ENCODE measurements around the gene PTK6. TPM values are rescaled to one million over a fixed set of nuclear protein-coding genes. Genes with fewer than 3 reads are reported as not detected.

PTK6 gene
- total RNA-seq, 1 donor from 2014 or later = 4.2 TPM

- intact Hi-C loops (cut with DNase I) = no loop called here
- no peaks in the 10 kb centered on the region for H3K9me3 ChIP-seq
- no peak overlapping the region for H3K4me3 ChIP-seq
- no peak for DNase-seq
- no peak for ATAC-seq
- peaks cover 26% of the 10 kb centered on the region for H3K36me3 ChIP-seq
- no peak overlapping the region for H3K27ac ChIP-seq
- no peaks in the 10 kb centered on the region for H3K27me3 ChIP-seq (ENCODE audit: low read depth)
- no peak for TF ChIP-seq CTCF (IDR thresholded peaks at IDR 0.05)
- H3K4me1 ChIP-seq = peaks cover 30% of the 10 kb centered on the region
Measured at GRCh38 chr20:63570281-63571086, 33.3 kb upstream of the PTK6 start.

GRCh38 chr20:63568986-63569949, 32.1 kb upstream of the PTK6 start:
- TF ChIP-seq CTCF (IDR thresholded peaks at IDR 0.05) = no peak
- intact Hi-C loops (cut with DNase I) = no loop called here
- H3K36me3 ChIP-seq = peaks cover 39% of the 10 kb centered on the region
- H3K9me3 ChIP-seq = no peaks in the 10 kb centered on the region
- H3K4me3 ChIP-seq = no peak overlapping the region
- DNase-seq (no peak), ATAC-seq (no peak)
- H3K27ac ChIP-seq = no peak overlapping the region
- H3K4me1 ChIP-seq = peaks cover 25% of the 10 kb centered on the region
- H3K27me3 ChIP-seq (ENCODE audit: low read depth) = no peaks in the 10 kb centered on the region

DNA sequence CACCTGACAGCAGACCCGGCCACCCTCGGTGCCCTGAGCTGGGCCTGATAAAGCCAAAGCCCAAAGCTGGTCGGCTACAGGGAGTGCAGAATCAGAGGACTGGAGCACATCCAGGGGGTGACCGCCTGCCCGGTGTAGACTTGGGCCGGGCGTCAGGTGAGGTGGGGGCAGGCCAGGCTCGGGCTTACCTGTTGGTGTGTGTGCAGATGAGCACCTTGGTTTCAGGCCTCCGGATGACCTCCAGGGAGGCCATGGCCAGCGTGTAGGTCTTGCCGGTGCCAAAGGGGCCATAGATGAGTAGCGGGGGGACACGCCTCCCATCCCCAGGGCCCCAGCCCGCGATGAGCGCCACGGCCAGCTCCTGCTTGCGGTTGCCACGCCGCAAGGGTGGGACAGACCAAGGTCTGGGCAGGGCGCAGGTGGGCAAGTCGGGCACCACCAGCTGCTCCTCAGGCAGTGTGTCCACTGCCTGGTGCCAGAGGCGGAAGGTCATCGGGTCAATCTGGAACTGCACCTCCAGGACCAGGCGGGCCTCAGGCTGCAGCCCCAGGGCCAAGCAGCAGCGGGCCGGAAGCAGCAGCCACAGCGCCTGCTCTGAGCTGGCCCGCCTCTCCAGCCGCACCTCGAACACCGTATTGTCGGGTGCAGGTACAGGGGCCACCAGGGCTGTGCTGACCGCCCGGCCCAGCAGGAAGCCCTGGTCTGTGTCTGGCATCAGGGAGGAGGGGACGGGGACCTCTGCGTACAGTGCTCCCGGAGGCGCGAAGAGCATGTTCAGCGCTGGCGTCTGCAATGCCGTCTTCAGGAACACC, 31.2 kb upstream of the PTK6 start:
- Histone ChIP-seq H3K27me3 (ENCODE audit: low read depth) (no peaks in the 10 kb centered on the region), H3K27ac (no peak overlapping the region), H3K4me1 (peaks cover 22% of the 10 kb centered on the region), H3K4me3 (peak overlapping the region; percentile 32), H3K36me3 (peaks cover 47% of the 10 kb centered on the region), H3K9me3 (no peaks in the 10 kb centered on the region)
- ATAC-seq (peak in 1 of 2 donors; percentile 8), DNase-seq (no peak)
- intact Hi-C loops (cut with DNase I) = no loop called here
- no peak for TF ChIP-seq CTCF (IDR thresholded peaks at IDR 0.05)

- ATAC-seq (peak; percentile 48 to 69), DNase-seq (peak; percentile 86)
- TF ChIP-seq CTCF (IDR thresholded peaks at IDR 0.05) = no peak
- Histone ChIP-seq H3K36me3 (peaks cover 52% of the 10 kb centered on the region), H3K9me3 (no peaks in the 10 kb centered on the region), H3K4me3 (peak overlapping the region; percentile 32), H3K27ac (peak overlapping the region; percentile 58), H3K27me3 (ENCODE audit: low read depth) (no peaks in the 10 kb centered on the region), H3K4me1 (peaks cover 14% of the 10 kb centered on the region)
- intact Hi-C loops (cut with DNase I) = no loop called here
Measured at GRCh38 chr20:63567386-63568169, 30.4 kb upstream of the PTK6 start.
